ENCODE data around the gene CNBD2. TPM values are rescaled to one million over a fixed set of nuclear protein-coding genes. Genes with fewer than 3 reads are reported as not detected.
"Not testable (repeated sequence)": the region's sequence is repeated elsewhere in the genome, so short reads cannot be mapped to it uniquely, and the experiment has no call there.

Gene CNBD2
- total and polyA plus RNA-seq, 5 donors, result 3.4 to 6.0 (median 3.8) TPM

- ATAC-seq, result peak; percentile 99
- 3% methylated on average over 61 of the region's 61 CpGs for WGBS
- intact Hi-C loops (cut with DNase I), result no loop called here
- peak overlapping the region; percentile 48 for H3K4me3 ChIP-seq (ENCODE audit: low read length)
- peak; percentile 95 to 99 (median 97) for DNase-seq
- no peaks in the 10 kb centered on the region for H3K27me3 ChIP-seq (ENCODE audit: control insufficient read depth, insufficient read depth)
- H3K4me1 ChIP-seq (ENCODE audit: control insufficient read depth, insufficient read depth, low read length), result no peaks in the 10 kb centered on the region
- peak overlapping the region; percentile 62 for H3K27ac ChIP-seq (ENCODE audit: low read length)
- H3K9me3 ChIP-seq (ENCODE audit: control insufficient read depth, low read length), result no peaks in the 10 kb centered on the region
Measured at GRCh38 chr20:36064658-36065426, 96.5 kb downstream of the CNBD2 start.

GRCh38 chr20:36065427-36065998 is 97.1 kb downstream of the CNBD2 start:
- intact Hi-C loops (cut with DNase I), result no loop called here
- Histone ChIP-seq H3K9me3 (ENCODE audit: control insufficient read depth, low read length) (no peaks in the 10 kb centered on the region), H3K27me3 (ENCODE audit: control insufficient read depth, insufficient read depth) (no peaks in the 10 kb centered on the region), H3K4me1 (ENCODE audit: control insufficient read depth, insufficient read depth, low read length) (no peaks in the 10 kb centered on the region), H3K4me3 (ENCODE audit: low read length) (peak overlapping the region; percentile 48), H3K27ac (ENCODE audit: low read length) (peak overlapping the region; percentile 62)
- no peak for ATAC-seq
- 63% methylated on average over 24 of the region's 24 CpGs for WGBS
- no peak for DNase-seq

- Histone ChIP-seq H3K27me3 (ENCODE audit: control insufficient read depth, insufficient read depth) (no peaks in the 10 kb centered on the region), H3K9me3 (ENCODE audit: control insufficient read depth, low read length) (no peaks in the 10 kb centered on the region), H3K4me3 (ENCODE audit: low read length) (no peak overlapping the region), H3K27ac (ENCODE audit: low read length) (no peak overlapping the region), H3K4me1 (ENCODE audit: control insufficient read depth, insufficient read depth, low read length) (no peaks in the 10 kb centered on the region)
- WGBS, result 73% methylated on average over 2 of the region's 2 CpGs
- no peak for DNase-seq
- ATAC-seq, result no peak
- intact Hi-C loops (cut with DNase I), result no loop called here
Measured at GRCh38 chr20:36066777-36067176, 98.4 kb downstream of the CNBD2 start.

- ATAC-seq; DNase-seq; H3K27ac ChIP-seq (ENCODE audit: low read length); intact Hi-C loops (cut with DNase I); H3K4me1 ChIP-seq (ENCODE audit: control insufficient read depth, insufficient read depth, low read length); H3K27me3 ChIP-seq (ENCODE audit: control insufficient read depth, insufficient read depth); H3K4me3 ChIP-seq (ENCODE audit: low read length); H3K9me3 ChIP-seq (ENCODE audit: control insufficient read depth, low read length): not testable (repeated sequence)
- 94% methylated on average over 11 of the region's 11 CpGs for WGBS
Measured at GRCh38 chr20:36068526-36068925, 100.1 kb downstream of the CNBD2 start.

- DNase-seq, result peak in 2 of 3 donors; percentile 26 to 48
- Histone ChIP-seq H3K4me3 (ENCODE audit: low read length) (no peak overlapping the region), H3K4me1 (ENCODE audit: control insufficient read depth, insufficient read depth, low read length) (no peaks in the 10 kb centered on the region), H3K9me3 (ENCODE audit: control insufficient read depth, low read length) (no peaks in the 10 kb centered on the region), H3K27me3 (ENCODE audit: control insufficient read depth, insufficient read depth) (no peaks in the 10 kb centered on the region), H3K27ac (ENCODE audit: low read length) (no peak overlapping the region)
- intact Hi-C loops (cut with DNase I), result no loop called here
- ATAC-seq, result peak in 1 of 2 donors; percentile 44
- 43% methylated on average over 8 of the region's 8 CpGs for WGBS
Measured at GRCh38 chr20:36070451-36070850, 102.1 kb downstream of the CNBD2 start.

- H3K27ac ChIP-seq (ENCODE audit: low read length), result no peak overlapping the region
- H3K4me1 ChIP-seq (ENCODE audit: control insufficient read depth, insufficient read depth, low read length), result no peaks in the 10 kb centered on the region
- ATAC-seq, result no peak
- 67% methylated on average over 2 of the region's 2 CpGs for WGBS
- DNase-seq, result no peak
- H3K4me3 ChIP-seq (ENCODE audit: low read length), result no peak overlapping the region
- H3K9me3 ChIP-seq (ENCODE audit: control insufficient read depth, low read length), result no peaks in the 10 kb centered on the region
- H3K27me3 ChIP-seq (ENCODE audit: control insufficient read depth, insufficient read depth), result no peaks in the 10 kb centered on the region
- intact Hi-C loops (cut with DNase I), result no loop called here
Measured at GRCh38 chr20:36071848-36072247, 103.5 kb downstream of the CNBD2 start.

- WGBS, result 6% methylated on average over 2 of the region's 2 CpGs
- Histone ChIP-seq H3K4me3 (ENCODE audit: low read length) (no peak overlapping the region), H3K27me3 (ENCODE audit: control insufficient read depth, insufficient read depth) (no peaks in the 10 kb centered on the region), H3K4me1 (ENCODE audit: control insufficient read depth, insufficient read depth, low read length) (no peaks in the 10 kb centered on the region), H3K9me3 (ENCODE audit: control insufficient read depth, low read length) (no peaks in the 10 kb centered on the region), H3K27ac (ENCODE audit: low read length) (no peak overlapping the region)
- no peak for ATAC-seq
- no peak for DNase-seq
- intact Hi-C loops (cut with DNase I), result no loop called here
Measured at GRCh38 chr20:36074983-36075382, 106.6 kb downstream of the CNBD2 start.

GRCh38 chr20:36077762-36078161 is 109.4 kb downstream of the CNBD2 start:
- H3K4me3 ChIP-seq (ENCODE audit: low read length); H3K9me3 ChIP-seq (ENCODE audit: control insufficient read depth, low read length); H3K27ac ChIP-seq (ENCODE audit: low read length); H3K27me3 ChIP-seq (ENCODE audit: control insufficient read depth, insufficient read depth); intact Hi-C loops (cut with DNase I); ATAC-seq; DNase-seq; H3K4me1 ChIP-seq (ENCODE audit: control insufficient read depth, insufficient read depth, low read length): not testable (repeated sequence)
- WGBS, result 61% methylated on average over 5 of the region's 5 CpGs

GRCh38 chr20:36079486-36079885 is 111.1 kb downstream of the CNBD2 start:
- H3K4me3 ChIP-seq (ENCODE audit: low read length), result no peak overlapping the region
- ATAC-seq (no peak), DNase-seq (no peak)
- no peaks in the 10 kb centered on the region for H3K27me3 ChIP-seq (ENCODE audit: control insufficient read depth, insufficient read depth)
- WGBS, result 93% methylated on average over 6 of the region's 6 CpGs
- intact Hi-C loops (cut with DNase I), result no loop called here
- no peaks in the 10 kb centered on the region for H3K4me1 ChIP-seq (ENCODE audit: control insufficient read depth, insufficient read depth, low read length)
- no peaks in the 10 kb centered on the region for H3K9me3 ChIP-seq (ENCODE audit: control insufficient read depth, low read length)
- H3K27ac ChIP-seq (ENCODE audit: low read length), result no peak overlapping the region

- H3K9me3 ChIP-seq (ENCODE audit: control insufficient read depth, low read length); DNase-seq; intact Hi-C loops (cut with DNase I); H3K4me1 ChIP-seq (ENCODE audit: control insufficient read depth, insufficient read depth, low read length); H3K27me3 ChIP-seq (ENCODE audit: control insufficient read depth, insufficient read depth); H3K27ac ChIP-seq (ENCODE audit: low read length); ATAC-seq; H3K4me3 ChIP-seq (ENCODE audit: low read length): not testable (repeated sequence)
- 67% methylated on average over 6 of the region's 6 CpGs for WGBS
Measured at GRCh38 chr20:36079984-36080383, 111.6 kb downstream of the CNBD2 start.
